ENCODE data around the gene TMC6. TPM values are rescaled to one million over a fixed set of nuclear protein-coding genes. Genes with fewer than 3 reads are reported as not detected.
"Not testable (repeated sequence)": the region's sequence is repeated elsewhere in the genome, so short reads cannot be mapped to it uniquely, and the experiment has no call there.

Gene TMC6
- total RNA-seq, 1 experiment from 2014 or later, result 6.1 TPM

DNA sequence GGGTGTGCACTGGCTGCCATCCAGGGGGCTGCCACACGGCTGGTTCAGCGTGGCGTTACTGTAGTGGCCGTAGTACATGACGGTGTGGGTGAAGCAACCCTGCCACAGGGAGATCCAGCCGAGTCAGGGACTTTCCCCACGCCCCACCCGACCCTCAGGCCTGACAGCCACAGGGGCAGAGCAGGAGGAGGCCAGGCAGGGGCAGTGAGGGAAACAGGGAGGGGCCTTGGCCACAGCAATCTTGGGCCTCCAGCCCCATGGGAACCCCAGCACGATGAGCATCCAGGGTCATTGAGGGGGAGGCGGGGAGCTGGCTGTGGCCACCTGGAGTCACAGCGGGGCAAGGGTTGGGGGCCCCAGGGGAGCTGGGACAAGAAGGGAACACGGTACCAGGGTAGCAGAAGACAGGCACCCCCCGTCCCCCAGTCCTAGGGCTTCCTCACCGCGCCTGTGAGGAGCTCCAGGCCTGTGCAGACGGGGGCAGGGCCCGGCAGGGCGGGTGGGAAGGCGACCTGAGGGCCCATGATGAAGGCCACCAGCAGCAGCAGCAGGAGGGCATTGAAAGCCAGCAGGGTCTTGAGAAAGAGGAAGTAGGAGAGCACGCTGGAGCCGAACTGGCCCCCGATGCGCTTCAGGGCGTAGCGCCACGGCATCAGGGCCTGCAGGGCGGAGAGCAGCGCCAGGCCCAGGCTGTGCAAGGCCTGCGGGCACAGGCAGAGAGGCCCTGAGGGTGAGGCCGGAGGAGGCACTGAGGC, 4.3 kb downstream of the TMC6 start:
- DNase-seq (ENCODE audit: low read depth), result no peak

DNA sequence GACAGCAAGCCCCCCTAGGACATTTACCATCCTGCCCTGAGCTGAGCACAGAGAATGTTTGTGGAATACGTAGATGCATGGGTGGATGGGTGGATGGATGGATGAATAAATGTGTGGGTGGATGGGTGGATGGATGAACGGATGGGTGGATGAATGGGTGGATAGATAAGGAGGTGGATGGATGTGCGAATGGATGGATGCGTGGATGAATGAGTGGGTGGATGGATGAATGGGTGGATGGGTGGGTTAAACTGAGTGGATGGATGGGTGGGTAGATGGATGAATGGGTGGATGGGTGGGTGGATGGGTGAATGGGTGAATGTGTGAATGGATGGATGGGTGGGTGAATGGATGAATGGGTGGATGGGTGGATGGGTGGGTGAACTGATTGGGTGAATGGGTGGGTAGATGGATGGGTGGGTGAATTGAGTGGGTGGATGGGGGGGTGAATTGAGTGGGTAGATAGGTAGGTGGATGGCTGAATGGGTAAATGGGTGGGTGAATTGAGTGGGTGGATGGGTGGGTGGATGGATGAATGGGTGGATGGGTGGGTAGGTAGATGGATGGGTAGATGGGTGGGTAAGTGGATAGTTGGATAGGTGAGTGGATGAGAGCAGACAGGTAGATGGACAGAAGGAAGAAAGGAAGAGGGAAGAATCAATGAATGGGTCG, 5.2 kb downstream of the TMC6 start:
- no peak for DNase-seq (ENCODE audit: low read depth)

DNA sequence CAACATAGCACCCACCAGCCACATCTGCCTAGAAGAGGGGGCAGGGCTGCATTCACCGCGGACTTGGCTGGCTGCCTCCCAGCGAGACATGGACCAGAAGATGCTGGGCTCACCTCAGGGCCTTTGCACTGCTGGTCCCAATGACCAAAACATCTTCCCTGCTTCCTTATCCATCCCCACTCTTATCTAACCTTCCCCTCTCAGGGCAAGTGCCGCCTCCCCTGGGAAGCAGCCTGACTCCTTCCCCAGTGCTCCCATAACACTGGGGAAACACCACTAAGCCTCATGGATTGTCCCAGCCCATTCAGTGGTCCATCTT, 5.7 kb downstream of the TMC6 start:
- DNase-seq (ENCODE audit: low read depth), result no peak

DNA sequence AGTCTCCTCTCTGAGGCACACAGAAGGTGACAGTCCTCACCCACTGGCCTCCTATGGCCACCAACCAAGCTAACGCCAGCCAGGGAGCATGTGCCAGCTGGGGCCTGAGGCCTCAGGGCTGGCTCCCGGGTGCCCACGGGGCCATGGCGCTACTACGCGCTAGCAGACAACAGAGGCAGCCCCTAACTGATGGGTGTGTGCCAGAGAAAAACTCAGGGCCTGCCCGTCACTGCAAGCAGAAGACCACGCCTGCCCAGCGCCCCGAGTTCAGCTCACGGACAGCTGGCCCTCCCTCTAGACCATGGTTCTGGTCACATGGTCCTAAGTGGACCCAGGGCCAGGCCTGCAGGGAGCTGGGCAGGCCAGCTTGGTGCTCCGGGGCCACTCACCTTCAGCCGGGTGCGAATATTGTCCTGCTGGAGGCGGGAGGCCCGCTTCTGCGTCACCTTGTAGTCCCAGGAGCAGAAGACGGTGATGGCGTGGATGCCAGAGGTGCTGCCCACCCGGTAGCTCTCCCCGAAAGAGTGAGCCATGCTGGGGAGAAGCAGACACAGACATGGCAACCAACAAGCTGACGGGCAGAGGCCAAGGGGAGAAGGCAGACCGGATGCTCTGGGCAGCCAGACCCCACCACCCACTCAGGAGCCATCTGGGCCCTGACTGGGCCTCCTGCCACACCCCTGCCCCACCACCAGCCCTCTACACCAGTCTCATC, 6.2 kb downstream of the TMC6 start:
- DNase-seq (ENCODE audit: low read depth), result no peak

DNA sequence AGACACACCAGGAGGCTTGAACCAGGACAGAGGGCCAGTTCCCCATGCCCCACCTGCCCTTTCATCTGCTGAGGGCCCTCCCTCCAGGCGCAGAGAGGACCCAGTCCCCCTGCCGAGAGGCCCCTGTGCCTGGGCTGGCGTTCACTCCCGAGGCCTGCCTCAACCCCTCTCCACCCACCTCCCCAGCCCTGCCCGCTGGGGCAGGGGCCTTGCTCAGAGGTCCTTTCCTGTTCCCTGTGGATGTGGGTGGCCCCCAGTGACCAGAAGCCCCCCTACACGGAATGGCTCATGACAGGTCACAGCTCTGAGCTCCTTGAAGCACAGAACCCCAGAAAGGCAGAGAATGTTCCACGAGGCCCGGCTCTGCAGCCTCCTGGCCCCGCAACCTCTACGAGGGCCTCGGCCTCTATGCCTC, 6.7 kb downstream of the TMC6 start:
- DNase-seq (ENCODE audit: low read depth), result no peak

DNA sequence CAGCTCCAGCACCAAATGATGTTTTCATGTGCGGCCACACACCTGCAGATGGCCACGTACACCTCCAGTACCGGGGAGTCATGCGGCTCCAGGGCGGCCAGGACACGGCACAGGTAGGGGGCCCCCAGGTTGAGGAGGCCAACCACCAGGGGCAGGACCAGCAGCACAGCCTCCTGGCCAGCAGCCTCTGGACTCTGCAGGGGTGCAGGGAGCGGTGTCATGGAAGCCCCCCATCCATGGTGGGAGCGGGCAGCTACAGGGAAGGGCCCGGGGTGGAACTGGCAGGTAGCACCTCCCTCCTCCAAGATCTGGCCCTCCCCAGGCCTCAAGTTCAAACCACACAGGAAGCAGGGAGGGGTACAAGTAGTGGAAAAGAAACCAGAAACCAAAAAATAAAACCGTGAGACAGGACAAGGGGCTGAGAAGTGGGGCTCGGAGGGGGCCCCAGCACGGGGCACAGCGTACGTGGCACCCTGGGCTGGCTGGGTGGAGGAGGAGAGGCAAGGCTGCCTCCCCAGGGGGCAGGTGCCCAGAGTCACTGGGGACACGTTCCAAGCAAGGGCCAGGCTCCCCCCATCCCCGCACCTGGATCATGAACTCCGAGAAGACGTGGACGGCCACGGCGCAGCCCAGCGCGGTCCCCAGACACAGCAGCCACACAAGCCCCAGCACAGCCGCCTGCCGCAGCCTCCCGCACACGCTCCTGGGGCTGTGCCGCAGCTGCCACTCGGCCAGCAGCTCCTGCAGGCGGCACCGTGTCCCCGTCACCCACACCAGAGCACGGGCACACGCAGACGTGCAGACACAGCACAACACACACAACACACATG, 7.4 kb downstream of the TMC6 start:
- no peak for DNase-seq (ENCODE audit: low read depth)

DNA sequence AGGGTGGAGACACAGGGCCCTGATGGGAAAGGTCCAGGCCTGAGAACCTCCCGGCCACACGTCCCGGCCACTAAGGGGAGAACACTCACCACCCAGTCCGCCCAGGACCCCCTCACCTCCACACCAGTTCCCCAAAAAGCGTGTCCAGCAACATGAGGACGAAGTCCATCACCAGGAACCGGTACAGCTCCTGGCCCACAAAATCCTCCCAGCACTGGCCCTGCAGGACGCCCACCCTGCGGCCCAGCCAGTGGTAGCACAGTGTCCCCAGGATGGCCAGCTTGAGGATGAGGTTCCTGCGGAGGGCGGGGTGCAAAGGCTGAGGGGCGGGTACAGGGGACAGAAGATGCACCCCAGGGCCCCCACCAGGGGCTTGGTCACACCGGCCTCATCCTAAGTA, 8.0 kb downstream of the TMC6 start:
- no peak for DNase-seq (ENCODE audit: low read depth)

DNA sequence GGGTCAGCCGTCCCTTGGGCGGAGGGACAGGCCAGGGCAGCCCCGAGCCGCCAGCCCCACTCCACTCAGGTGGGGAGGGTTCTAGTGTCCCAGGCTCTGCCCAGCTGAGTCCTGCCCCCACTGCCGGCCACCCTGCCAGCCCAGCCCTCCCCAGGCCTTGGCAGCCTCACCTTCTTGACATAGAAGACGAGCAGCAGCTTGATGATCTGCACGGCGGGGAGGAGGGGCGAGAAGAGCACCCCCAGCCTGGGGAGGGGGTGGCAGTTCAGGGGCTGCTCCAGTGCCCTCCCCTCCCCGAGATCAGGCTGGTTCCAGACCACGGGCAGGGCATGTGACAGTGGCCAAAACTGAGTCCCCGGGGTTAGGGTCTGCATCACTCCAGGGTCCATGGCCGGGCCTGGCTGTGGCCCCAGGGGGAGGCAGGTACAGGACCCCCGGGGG, 9.7 kb downstream of the TMC6 start:
- DNase-seq (ENCODE audit: low read depth), result no peak

DNA sequence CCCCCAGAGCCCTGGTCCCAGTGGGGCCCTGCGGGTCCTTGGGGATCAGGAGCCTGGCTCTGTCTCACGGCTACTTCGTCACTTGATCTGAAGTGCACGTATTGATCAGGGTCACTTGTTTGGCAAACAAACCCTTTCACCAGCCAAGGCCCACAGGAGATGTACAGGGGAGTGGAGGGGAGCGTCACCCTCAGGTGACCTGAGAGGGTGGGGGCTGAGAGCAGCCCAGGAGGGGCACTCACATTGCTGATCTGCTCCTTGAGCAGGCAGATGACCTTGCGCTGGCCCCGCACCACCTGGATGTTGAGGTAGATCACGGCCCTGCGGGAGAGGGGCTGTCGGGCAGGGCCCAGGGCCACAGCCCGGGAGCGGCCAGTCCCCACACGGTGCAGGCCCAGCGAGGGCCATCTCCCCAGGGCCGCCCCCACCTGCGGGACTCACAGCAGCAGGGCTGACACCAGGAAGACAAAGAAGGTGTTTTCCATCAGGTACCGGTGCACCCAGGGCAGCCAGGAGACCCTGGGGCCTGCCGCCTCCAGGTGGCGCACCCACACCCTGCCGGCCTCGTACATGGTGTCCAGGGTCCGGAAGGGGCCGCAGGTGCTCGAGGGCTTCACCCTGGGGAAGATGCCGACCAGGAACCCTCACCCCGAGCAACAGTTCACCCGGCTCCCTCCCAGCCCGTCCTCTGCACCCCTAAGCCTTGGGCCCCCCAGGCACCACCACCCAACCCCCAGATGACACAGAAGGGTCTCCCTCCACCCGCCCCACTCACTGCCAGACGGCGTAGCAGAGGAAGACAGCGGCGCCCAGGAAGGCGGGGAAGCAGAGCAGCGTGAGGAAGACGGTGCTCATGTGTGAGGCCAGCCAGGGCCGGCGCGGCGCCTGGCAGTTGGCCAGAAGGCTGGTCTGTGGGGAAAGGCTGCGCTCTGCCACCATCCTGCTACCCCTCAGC, 11.3 kb downstream of the TMC6 start:
- no peak for DNase-seq (ENCODE audit: low read depth)

DNA sequence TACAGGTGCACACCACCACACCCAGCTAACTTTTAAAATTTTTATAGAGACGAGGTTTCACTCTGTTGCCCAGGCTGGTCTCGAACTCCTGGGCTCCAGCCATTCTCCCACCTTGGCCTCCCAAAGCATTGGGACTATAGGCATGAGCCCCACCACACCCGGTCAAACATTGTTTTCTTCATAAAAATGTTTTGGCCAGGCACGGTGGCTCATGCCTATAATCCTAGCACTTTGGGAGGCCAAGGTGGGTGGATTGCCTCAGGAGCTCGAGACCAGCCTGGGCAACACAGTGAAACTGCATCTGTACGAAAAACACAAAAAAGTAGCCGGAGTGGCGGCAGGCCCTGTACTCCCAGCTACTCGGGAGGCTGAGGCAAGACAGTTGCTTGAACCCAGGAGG, 12.1 kb downstream of the TMC6 start:
- DNase-seq (ENCODE audit: low read depth), result no peak

DNA sequence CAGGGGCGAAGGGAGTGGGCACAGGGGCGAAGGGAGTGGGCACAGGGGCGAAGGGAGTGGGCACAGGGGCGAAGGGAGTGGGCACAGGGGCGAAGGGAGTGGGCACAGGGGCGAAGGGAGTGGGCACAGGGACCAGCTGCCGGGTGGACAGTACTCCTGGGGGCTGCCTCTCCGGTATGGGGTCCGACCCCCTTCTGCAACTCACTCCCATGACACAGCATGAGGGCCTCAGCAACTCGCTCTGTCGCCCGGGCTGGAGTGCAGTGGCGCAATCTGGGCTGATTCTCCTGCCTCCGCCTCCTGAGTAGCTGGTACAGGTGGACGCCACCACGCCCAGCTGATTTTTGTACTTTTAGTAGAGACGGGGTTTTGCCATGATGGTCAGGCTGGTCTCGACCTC, 12.8 kb downstream of the TMC6 start:
- not testable (repeated sequence) for DNase-seq (ENCODE audit: low read depth)

DNA sequence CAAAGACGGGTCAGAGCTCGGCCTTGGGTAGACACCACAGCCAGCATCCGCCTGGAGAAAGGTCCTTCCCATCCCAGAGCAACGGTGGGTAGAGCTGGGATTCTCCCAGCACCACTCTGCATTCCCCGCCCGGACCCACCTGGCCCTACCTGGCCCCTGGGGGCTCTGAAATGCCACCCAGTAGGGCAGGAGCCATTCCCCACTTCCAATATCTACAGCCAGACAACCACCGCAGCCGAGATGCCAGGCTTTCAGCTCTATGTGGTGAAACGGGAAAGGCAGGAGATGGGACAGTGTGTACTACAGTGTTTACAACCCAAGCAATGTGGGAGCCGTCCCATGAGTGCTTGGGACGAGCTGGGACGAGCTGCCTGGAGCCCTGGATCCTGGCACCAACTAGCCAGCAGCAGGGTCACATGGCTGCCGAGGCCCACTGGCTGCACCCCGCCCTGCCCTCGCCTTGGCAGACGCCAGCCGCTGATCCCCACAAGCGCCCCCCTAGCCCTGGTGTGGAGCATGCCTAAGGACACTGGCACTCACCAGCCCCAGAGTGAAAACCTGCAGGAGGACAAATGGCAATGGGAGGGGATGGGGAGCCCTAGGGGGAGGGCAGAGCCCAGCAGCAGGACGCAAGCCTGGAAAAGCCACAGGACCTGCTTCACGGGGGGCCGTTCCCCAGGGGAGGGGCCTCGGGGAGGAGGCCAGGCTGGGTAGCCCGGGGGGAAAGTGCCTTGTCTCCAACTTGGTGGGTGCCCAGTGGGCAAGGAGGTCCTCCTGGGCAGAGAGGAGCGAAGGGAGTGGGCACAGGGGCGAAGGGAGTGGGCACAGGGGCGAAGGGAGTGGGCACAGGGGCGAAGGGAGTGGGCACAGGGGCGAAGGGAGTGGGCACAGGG, 13.5 kb downstream of the TMC6 start:
- no peak for DNase-seq (ENCODE audit: low read depth)

DNA sequence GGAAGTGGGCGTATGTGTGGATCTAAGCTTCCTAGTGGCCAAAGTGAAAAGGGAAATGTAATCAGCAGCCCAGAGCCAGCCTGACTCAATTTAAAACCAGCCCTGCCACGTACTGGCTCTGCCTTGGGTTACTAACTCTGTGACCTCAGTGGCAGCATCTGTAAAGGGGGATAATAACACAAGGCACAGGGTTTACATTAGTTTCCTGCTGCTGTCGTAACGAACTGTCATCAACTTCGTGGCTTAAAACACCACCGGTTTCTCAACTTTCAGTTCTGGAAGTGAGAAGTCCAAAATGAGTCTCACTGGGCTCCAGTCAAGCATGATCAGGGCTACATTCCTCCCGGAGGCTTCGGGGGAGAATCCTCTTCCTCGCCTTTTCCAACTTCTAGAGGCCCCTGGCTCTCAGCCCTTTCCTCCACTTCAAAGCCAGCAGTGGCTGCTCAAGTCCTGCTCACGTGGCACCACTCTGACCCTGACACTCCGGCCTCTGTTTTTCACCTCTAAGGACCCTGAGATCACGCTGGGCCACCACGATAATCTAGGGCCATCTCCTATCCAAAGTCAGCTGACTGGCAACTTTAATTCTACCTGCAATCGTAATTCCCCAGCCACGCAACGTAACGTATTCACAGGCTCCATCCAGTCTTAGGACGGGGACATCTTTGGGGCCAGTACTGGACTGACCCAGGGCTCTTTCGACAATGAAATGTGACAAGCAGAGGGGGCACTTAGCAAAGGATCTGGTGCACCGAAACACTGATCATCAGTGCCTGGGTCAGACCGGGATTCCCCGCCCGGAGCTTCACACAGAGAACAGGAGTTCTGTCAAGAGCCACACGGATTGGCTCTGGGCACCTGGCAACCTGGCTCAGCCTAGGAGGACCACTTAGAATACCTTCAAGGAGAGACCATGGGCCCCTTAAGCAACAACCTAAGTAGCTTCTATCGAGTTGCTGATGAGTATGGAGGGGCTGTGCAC, 14.5 kb downstream of the TMC6 start:
- peak; percentile 42 for DNase-seq (ENCODE audit: low read depth)

DNA sequence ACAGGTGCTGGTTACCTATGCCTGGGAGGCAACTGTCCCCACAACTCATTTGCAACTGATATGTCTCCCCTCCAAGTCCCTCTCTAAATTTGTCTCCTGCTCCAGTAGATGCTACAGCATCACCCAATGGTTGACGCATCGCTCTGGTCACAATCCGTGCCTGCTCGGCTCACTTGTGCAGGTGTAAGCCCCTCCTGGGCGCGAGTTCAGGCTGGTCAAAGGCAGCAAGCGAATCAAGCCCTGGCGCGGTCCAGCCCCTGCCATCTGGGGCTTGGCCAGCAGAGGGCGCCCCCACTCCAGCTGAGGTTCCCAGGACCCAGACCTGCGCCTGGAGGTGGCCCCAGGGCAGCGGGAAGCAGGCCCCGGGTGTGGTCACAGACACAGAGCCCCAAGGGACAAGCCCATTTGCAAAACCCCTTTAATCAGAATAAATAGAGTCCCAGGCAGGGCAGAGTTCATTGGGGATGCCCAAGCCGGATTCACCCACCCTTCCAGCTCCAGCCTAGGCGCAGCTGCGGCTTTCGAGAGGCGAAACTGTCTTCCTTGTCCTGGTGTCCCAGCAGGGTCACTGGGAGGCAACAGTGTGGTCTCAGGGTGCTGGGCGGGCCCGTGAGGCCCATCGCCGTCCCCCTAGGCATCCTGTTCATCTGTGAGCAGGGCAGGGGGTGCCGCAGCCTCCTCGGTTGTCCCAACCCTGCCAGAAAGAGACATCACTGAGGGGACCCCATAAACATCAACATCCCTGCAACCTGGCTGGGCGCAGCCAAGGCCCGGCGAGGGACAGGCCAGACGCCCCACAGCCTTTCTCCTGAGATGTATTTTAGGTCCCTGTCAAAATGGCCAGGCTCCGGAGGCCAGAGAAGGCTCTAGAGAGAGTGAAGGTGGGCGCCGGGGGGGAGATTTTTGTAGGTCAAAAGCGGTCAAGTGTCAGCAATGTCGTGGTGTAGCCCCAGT, 15.8 kb downstream of the TMC6 start:
- peak; percentile 60 for DNase-seq (ENCODE audit: low read depth)

DNA sequence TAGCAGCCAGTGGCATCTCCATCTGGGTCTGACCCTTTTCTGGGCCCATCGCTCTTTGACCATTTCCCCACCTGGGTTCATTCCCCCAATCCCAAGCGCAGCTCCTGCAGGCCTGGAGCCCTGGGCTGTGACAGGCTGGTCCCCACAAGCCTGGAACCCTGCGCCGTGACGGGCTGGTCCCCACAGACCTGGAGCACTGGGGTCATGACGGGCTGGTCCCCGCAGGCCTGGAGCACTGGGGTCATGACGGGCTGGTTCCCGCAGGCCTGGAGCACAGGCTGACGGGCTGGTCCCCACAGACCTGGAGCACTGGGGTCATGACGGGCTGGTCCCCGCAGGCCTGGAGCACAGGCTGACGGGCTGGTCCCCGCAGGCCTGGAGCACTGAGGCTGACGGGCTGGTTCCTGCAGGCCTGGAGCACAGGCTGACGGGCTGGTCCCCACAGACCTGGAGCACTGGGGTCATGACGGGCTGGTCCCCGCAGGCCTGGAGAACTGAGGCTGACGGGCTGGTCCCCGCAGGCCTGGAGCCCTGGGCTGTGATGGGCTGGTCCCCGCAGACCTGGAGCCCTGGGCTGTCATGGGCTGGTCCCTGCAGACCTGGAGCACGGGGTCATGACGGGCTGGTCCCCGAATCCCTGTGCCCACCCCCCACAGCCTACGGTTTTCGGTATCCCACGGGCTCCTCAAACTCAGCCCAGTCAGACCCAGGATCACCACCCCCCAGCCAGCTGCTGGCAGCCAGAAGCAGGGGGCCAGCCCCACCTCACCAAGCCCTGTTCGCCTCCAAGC, 16.6 kb downstream of the TMC6 start:
- no peak for DNase-seq (ENCODE audit: low read depth)

DNA sequence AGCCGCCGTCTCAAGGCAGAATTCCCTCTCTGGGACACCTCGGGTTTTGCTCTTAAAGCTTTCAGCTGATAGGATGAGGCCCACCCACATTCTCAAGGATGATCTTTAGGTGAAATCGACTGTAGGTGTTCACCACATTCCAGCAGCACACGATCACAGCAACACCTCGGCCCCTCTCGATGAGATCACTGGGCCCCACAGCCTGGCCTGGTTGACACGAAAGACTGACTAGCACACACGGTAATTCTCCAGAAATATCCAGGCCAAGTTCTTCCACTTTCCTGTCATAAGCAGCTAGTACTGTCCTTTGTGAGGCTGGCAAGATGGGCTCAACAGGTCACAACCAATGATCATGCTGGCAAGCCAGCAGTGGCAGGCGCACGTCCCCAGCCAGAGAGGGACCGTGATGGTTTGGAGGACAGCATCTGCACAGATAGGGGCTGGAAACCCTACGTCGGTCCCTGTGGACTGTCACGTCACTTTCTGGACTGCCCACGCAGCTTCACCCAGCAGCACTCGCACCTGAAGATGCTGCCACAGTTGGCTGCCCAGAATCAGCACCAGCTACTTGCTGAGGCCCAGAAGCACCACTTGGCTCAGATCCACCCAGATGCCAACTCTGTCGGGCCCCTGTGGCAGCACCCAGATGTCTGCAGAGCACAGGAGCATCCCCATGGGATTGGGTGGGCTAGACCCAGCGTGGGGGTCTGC, 17.4 kb downstream of the TMC6 start:
- no peak for DNase-seq (ENCODE audit: low read depth)
